A549 (cell line): ENCODE results near the gene IER5L. TPM values are rescaled to one million over a fixed set of nuclear protein-coding genes. Genes with fewer than 3 reads are reported as not detected.

Experiments used
- BHLHE40 ChIP-seq: IDR thresholded peaks from 2 replicates; pipeline ENCODE4 v1.6.1; 2012; ENCODE audit warnings: low read depth, low read length, inconsistent platforms
- CBX8 ChIP-seq: fragments of 200-600 bp; sonication (generic); IDR thresholded peaks from 2 replicates; pipeline ENCODE4 v1.6.1; 2016
- CEBPB ChIP-seq, 2 experiments: fragments of >200 bp in 1 of 2; sonication (Bioruptor Twin) in 1 of 2; formaldehyde crosslinking in 1 of 2; IDR thresholded peaks; 2 replicates each; pipeline ENCODE4 v1.6.1; 2012 to 2016
- CHD4 ChIP-seq: fragments of 200-600 bp; sonication (generic); IDR thresholded peaks from 2 replicates; pipeline ENCODE4 v1.6.1; 2016; ENCODE audit warnings: antibody characterized with exemption, mild to moderate bottlenecking, borderline replicate concordance
- EP300 ChIP-seq, 2 experiments: fragments of >200 bp; sonication (Bioruptor Twin); formaldehyde crosslinking; IDR thresholded peaks; 2 replicates in 1 of 2; 3 replicates in 1 of 2; pipeline ENCODE4 v1.6.1; 2016 to 2017
- FOXS1 ChIP-seq: fragments of 250-450 bp; sonication (Bioruptor Pico); IDR thresholded peaks from 2 replicates; pipeline ENCODE4 v1.5.0; 2020; ENCODE audit warnings: mild to moderate bottlenecking, moderate library complexity
- GATA3 ChIP-seq: IDR thresholded peaks from 2 replicates; pipeline ENCODE4 v1.6.1; 2012; ENCODE audit warnings: borderline replicate concordance
- HDAC2 ChIP-seq: fragments of 200-600 bp; sonication (generic); IDR thresholded peaks from 2 replicates; pipeline ENCODE4 v1.6.1; 2016
- HEYL ChIP-seq: fragments of 250-450 bp; sonication (Bioruptor Pico); IDR thresholded peaks from 2 replicates; pipeline ENCODE4 v1.8.0; 2021; ENCODE audit warnings: mild to moderate bottlenecking, moderate library complexity
- HOXB5 ChIP-seq: fragments of 250-450 bp; sonication (Bioruptor Pico); IDR thresholded peaks from 2 replicates; pipeline ENCODE4 v1.5.0; 2020; ENCODE audit warnings: mild to moderate bottlenecking, moderate library complexity
- JUNB ChIP-seq: fragments of >200 bp; sonication (Bioruptor Twin); formaldehyde crosslinking; IDR thresholded peaks from 2 replicates; pipeline ENCODE4 v1.6.1; 2016
- MYC ChIP-seq: IDR thresholded peaks from 2 replicates; pipeline ENCODE4 v1.6.1; 2012; ENCODE audit warnings: mild to moderate bottlenecking, inconsistent platforms, low read length, improper control_type of control experiment, borderline replicate concordance
- NFE2L2 ChIP-seq: fragments of 150-350 bp; conservative IDR thresholded peaks from 2 replicates; pipeline ENCODE4 v1.6.1; 2014; ENCODE audit warnings: low read length
- NR3C1 ChIP-seq: fragments of >200 bp; sonication (Bioruptor Twin); formaldehyde crosslinking; IDR thresholded peaks from 3 replicates; pipeline ENCODE4 v1.6.1; 2017
- PHF8 ChIP-seq: fragments of 200-600 bp; sonication (generic); IDR thresholded peaks from 2 replicates; pipeline ENCODE4 v1.6.1; 2016; ENCODE audit warnings: low read depth, mild to moderate bottlenecking, antibody characterized with exemption, moderate library complexity, borderline replicate concordance
- RCOR1 ChIP-seq: fragments of 150-350 bp; IDR thresholded peaks from 2 replicates; pipeline ENCODE4 v1.6.1; 2014; ENCODE audit warnings: antibody characterized with exemption, low read length, low read depth
- RFX5 ChIP-seq: fragments of 450-650 bp; IDR thresholded peaks from 2 replicates; pipeline ENCODE4 v1.7.1; 2014; ENCODE audit warnings: antibody characterized with exemption, mild to moderate bottlenecking, moderate library complexity
- RNF2 ChIP-seq: fragments of 200-600 bp; sonication (generic); IDR thresholded peaks from 2 replicates; pipeline ENCODE4 v1.6.1; 2016; ENCODE audit warnings: low read depth, mild to moderate bottlenecking, antibody characterized with exemption, moderate library complexity, borderline replicate concordance
- SREBF2 ChIP-seq: fragments of 450-650 bp; IDR thresholded peaks from 2 replicates; pipeline ENCODE4 v1.6.1; 2014; ENCODE audit warnings: mild to moderate bottlenecking, moderate library complexity
- TP53 ChIP-seq: fragments of 250-450 bp; sonication (Bioruptor Pico); IDR thresholded peaks from 2 replicates; pipeline ENCODE4 v1.5.0; 2021; ENCODE audit warnings: mild to moderate bottlenecking, moderate library complexity
- ZC3H11A ChIP-seq: fragments of 450-650 bp; IDR thresholded peaks from 2 replicates; pipeline ENCODE4 v1.6.1; 2014; ENCODE audit warnings: antibody characterized with exemption, mild to moderate bottlenecking
- ZFP36 ChIP-seq: fragments of 450-650 bp; IDR thresholded peaks from 2 replicates; pipeline ENCODE4 v1.6.1; 2014; ENCODE audit warnings: borderline replicate concordance; ENCODE audit not compliant: partially characterized antibody
- polyA plus RNA-seq, 4 experiments: library from polyadenylated mRNA; depleted of rRNA in 3 of 4; stranded (reverse); fragments of >200 nt; fragmentation: RNase III in 1 of 4; extraction: RNeasy Plus Mini Kit Qiagen cat#74134 plus additional on column Dnase treatment in 1 of 4; gene quantifications; 2 replicates in 3 of 4; 3 replicates in 1 of 4; pipeline ENCODE4 v1.2.3, GENCODE V29; 2011 to 2017
- TF ChIP-seq, protein P1 (sequence below): fragments of 250-450 bp; sonication (Bioruptor Pico); IDR thresholded peaks from 2 replicates; pipeline ENCODE4 v1.5.0; 2020; ENCODE audit warnings: low read depth, mild to moderate bottlenecking, moderate library complexity
- TF ChIP-seq, protein P2 (sequence below): IDR thresholded peaks from 2 replicates; pipeline ENCODE4 v1.6.1; 2012; ENCODE audit warnings: low read depth, borderline replicate concordance
- TF ChIP-seq, protein P3 (sequence below): IDR thresholded peaks from 2 replicates; pipeline ENCODE4 v1.6.1; 2012
- TF ChIP-seq, protein P4 (sequence below): fragments of 200-600 bp; sonication (generic); IDR thresholded peaks from 2 replicates; pipeline ENCODE4 v1.6.1; 2016; ENCODE audit warnings: antibody characterized with exemption, mild to moderate bottlenecking, moderate library complexity

Gene IER5L
- polyA plus RNA-seq, 2 of the 4 experiments (the other 2 are of a cell fraction) = 25.1 to 67.5 TPM

DNA sequence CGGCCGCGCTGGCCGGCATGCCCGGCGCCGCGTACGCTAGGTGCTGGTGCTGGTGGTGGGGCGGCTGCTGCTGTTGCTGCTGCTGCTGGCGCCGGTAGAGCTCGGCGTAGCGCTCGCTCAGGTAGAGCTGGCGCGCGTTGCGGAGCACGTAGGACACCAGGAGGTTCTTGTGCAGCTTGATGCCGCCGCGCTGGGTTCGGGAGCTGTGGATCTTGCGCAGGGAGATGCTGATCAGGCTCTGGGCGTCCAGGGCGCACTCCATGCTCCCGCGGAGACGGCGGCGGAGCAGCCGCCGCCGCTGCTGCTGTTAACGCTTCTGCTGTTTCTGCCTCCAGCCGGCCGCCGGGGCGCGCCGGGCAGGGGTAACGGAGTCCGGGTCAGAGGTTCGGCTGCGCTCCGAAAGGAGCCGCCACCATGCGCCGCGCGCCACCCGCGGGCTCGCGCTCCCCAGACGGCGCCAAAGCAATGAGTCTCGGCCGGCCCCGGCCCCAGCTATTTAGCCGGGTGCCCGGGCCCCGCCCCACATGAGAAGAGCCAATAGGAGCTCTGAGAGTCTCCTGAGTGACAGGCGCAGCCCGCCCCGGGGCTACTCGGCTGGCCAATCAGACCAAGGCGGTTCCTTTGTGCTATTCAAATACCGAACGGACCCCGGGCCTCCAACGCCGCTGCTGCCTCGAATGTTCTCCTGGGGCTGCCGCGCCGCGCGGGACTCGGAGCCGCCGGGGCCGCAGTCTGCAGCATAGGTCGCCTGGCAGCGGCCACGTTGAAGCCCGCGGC is at the start of gene IER5L (continued):
- TF ChIP-seq, protein P1, sequence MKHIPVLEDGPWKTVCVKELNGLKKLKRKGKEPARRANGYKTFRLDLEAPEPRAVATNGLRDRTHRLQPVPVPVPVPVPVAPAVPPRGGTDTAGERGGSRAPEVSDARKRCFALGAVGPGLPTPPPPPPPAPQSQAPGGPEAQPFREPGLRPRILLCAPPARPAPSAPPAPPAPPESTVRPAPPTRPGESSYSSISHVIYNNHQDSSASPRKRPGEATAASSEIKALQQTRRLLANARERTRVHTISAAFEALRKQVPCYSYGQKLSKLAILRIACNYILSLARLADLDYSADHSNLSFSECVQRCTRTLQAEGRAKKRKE = no peak
- TF ChIP-seq, protein P2, sequence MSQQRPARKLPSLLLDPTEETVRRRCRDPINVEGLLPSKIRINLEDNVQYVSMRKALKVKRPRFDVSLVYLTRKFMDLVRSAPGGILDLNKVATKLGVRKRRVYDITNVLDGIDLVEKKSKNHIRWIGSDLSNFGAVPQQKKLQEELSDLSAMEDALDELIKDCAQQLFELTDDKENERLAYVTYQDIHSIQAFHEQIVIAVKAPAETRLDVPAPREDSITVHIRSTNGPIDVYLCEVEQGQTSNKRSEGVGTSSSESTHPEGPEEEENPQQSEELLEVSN = peak; percentile 89
- TF ChIP-seq RNF2 = peak; percentile 97
- no peak for TF ChIP-seq RCOR1
- TF ChIP-seq NFE2L2 = no peak
- no peak for TF ChIP-seq SREBF2
- TF ChIP-seq RFX5 = no peak
- no peak for TF ChIP-seq BHLHE40
- no peak for TF ChIP-seq ZFP36
- TF ChIP-seq ZC3H11A = no peak
- no peak for TF ChIP-seq JUNB
- no peak for TF ChIP-seq FOXS1 (CRISPR knock-in tag)
- TF ChIP-seq, protein P3, sequence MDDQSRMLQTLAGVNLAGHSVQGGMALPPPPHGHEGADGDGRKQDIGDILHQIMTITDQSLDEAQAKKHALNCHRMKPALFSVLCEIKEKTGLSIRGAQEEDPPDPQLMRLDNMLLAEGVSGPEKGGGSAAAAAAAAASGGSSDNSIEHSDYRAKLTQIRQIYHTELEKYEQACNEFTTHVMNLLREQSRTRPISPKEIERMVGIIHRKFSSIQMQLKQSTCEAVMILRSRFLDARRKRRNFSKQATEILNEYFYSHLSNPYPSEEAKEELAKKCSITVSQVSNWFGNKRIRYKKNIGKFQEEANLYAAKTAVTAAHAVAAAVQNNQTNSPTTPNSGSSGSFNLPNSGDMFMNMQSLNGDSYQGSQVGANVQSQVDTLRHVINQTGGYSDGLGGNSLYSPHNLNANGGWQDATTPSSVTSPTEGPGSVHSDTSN = peak; percentile 99
- TF ChIP-seq EP300 (IDR thresholded peaks at IDR 0.05) = no peak
- TF ChIP-seq GATA3 = 0 out of 2 replicates have a peak, but pooled peaks have one; percentile 4
- peak in 1 of 2 experiments; percentile 2; a peak in 1 of 4 replicates for TF ChIP-seq CEBPB (IDR thresholded peaks at IDR 0.05)
- TF ChIP-seq NR3C1 = no peak
- no peak for TF ChIP-seq CHD4
- no peak for TF ChIP-seq HOXB5 (CRISPR knock-in tag)
- TF ChIP-seq HDAC2 = no peak
- TF ChIP-seq HEYL = no peak
- TF ChIP-seq PHF8 = 0 out of 2 replicates have a peak, but pooled peaks have one; percentile 47
- TF ChIP-seq MYC = no peak; the same call in 1 of the 2 replicates
- TF ChIP-seq, protein P4, sequence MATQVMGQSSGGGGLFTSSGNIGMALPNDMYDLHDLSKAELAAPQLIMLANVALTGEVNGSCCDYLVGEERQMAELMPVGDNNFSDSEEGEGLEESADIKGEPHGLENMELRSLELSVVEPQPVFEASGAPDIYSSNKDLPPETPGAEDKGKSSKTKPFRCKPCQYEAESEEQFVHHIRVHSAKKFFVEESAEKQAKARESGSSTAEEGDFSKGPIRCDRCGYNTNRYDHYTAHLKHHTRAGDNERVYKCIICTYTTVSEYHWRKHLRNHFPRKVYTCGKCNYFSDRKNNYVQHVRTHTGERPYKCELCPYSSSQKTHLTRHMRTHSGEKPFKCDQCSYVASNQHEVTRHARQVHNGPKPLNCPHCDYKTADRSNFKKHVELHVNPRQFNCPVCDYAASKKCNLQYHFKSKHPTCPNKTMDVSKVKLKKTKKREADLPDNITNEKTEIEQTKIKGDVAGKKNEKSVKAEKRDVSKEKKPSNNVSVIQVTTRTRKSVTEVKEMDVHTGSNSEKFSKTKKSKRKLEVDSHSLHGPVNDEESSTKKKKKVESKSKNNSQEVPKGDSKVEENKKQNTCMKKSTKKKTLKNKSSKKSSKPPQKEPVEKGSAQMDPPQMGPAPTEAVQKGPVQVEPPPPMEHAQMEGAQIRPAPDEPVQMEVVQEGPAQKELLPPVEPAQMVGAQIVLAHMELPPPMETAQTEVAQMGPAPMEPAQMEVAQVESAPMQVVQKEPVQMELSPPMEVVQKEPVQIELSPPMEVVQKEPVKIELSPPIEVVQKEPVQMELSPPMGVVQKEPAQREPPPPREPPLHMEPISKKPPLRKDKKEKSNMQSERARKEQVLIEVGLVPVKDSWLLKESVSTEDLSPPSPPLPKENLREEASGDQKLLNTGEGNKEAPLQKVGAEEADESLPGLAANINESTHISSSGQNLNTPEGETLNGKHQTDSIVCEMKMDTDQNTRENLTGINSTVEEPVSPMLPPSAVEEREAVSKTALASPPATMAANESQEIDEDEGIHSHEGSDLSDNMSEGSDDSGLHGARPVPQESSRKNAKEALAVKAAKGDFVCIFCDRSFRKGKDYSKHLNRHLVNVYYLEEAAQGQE = peak; percentile 30; the same call in 1 of the 2 replicates
- no peak for TF ChIP-seq CBX8
- TF ChIP-seq TP53 (CRISPR knock-in tag) = 0 out of 2 replicates have a peak, but pooled peaks have one; percentile 31
